H9 (cell line): Measurements from ENCODE around the gene PAFAH1B1. TPM values are rescaled to one million over a fixed set of nuclear protein-coding genes. Genes with fewer than 3 reads are reported as not detected.

ENCODE experiments used
- DNase-seq: peaks from one replicate; pipeline ENCODE4 v3.0.0-alpha.2; 2017
- H2AFZ ChIP-seq: one replicate; pipeline ENCODE4 v1.6.1; 2013; ENCODE audit warnings: mild to moderate bottlenecking, low read length, control low read depth, moderate library complexity
- H2AK5ac ChIP-seq: 2 replicates; pipeline ENCODE4 v1.6.1; 2013; ENCODE audit warnings: low read length, control low read depth, mixed read lengths; ENCODE audit not compliant: insufficient read length
- H2BK120ac ChIP-seq: one replicate; pipeline ENCODE4 v1.6.1; 2013; ENCODE audit warnings: low read depth, mild to moderate bottlenecking, low read length, control low read depth, inconsistent platforms; ENCODE audit not compliant: poor library complexity, severe bottlenecking
- H2BK12ac ChIP-seq: 2 replicates; pipeline ENCODE4 v1.6.1; 2013; ENCODE audit warnings: low read length, control low read depth, mixed read lengths, low read depth; ENCODE audit not compliant: insufficient read length
- H2BK15ac ChIP-seq: 2 replicates; pipeline ENCODE4 v1.6.1; 2013; ENCODE audit warnings: low read depth, low read length, control low read depth
- H2BK20ac ChIP-seq: one replicate; pipeline ENCODE4 v1.6.1; 2013; ENCODE audit warnings: low read depth, mild to moderate bottlenecking, low read length, control low read depth, inconsistent platforms; ENCODE audit not compliant: poor library complexity, severe bottlenecking
- H2BK5ac ChIP-seq: 2 replicates; pipeline ENCODE4 v1.6.1; 2013; ENCODE audit warnings: low read length, control low read depth, mixed read lengths; ENCODE audit not compliant: insufficient read length
- H3K14ac ChIP-seq: 2 replicates; pipeline ENCODE4 v1.6.1; 2013; ENCODE audit warnings: low read length, control low read depth; ENCODE audit not compliant: insufficient read depth
- H3K18ac ChIP-seq: 2 replicates; pipeline ENCODE4 v1.6.1; 2013; ENCODE audit warnings: low read depth, mild to moderate bottlenecking, mixed read lengths, low read length, control low read depth; ENCODE audit not compliant: insufficient read length
- H3K23ac ChIP-seq: 2 replicates; pipeline ENCODE4 v1.6.1; 2013; ENCODE audit warnings: low read length, control low read depth, mixed read lengths, low read depth; ENCODE audit not compliant: insufficient read length
- H3K23me2 ChIP-seq: 2 replicates; pipeline ENCODE4 v1.6.1; 2013; ENCODE audit warnings: low read depth, mild to moderate bottlenecking, mixed read lengths, low read length, control low read depth; ENCODE audit not compliant: insufficient read length, poor library complexity, severe bottlenecking
- H3K27ac ChIP-seq: 2 replicates; pipeline ENCODE4 v1.5.1; 2013; ENCODE audit warnings: low read length, control low read depth, mixed read lengths, low read depth; ENCODE audit not compliant: insufficient read length
- H3K27me3 ChIP-seq: 2 replicates; pipeline ENCODE4 v1.6.1; 2013; ENCODE audit warnings: low read length, control low read depth, inconsistent platforms; ENCODE audit not compliant: insufficient read depth
- H3K4ac ChIP-seq: 2 replicates; pipeline ENCODE4 v1.6.1; 2013; ENCODE audit warnings: low read depth, mild to moderate bottlenecking, control low read depth, inconsistent platforms, low read length, moderate library complexity
- H3K4me1 ChIP-seq: 2 replicates; pipeline ENCODE4 v1.6.1; 2013; ENCODE audit warnings: low read length, control low read depth, inconsistent platforms; ENCODE audit not compliant: insufficient read depth
- H3K4me2 ChIP-seq: 2 replicates; pipeline ENCODE4 v1.6.1; 2013; ENCODE audit warnings: low read length, control low read depth, mixed read lengths; ENCODE audit not compliant: insufficient read length, insufficient read depth
- H3K56ac ChIP-seq: 2 replicates; pipeline ENCODE4 v1.6.1; 2013; ENCODE audit warnings: low read depth, mild to moderate bottlenecking, mixed read lengths, low read length, control low read depth; ENCODE audit not compliant: insufficient read length
- H3K79me1 ChIP-seq: 2 replicates; pipeline ENCODE4 v1.6.1; 2013; ENCODE audit warnings: low read depth, mild to moderate bottlenecking, moderate library complexity, low read length, control low read depth, inconsistent platforms; ENCODE audit not compliant: insufficient read depth, poor library complexity, severe bottlenecking
- H3K79me2 ChIP-seq: 2 replicates; pipeline ENCODE4 v1.6.1; 2013; ENCODE audit warnings: low read length, control low read depth, inconsistent platforms; ENCODE audit not compliant: insufficient read depth
- H3K9ac ChIP-seq: 2 replicates; pipeline ENCODE4 v1.6.1; 2013; ENCODE audit warnings: low read length, control low read depth, mixed read lengths; ENCODE audit not compliant: insufficient read length; ENCODE audit errors: extremely low read depth
- H3K9me3 ChIP-seq: one replicate; pipeline ENCODE4 v1.6.1; 2013; ENCODE audit warnings: low read depth, low read length, inconsistent platforms; ENCODE audit not compliant: control insufficient read depth
- H3T11ph ChIP-seq: one replicate; pipeline ENCODE4 v1.6.1; 2013; ENCODE audit warnings: mild to moderate bottlenecking, low read length, control low read depth, inconsistent platforms
- H4K20me1 ChIP-seq: one replicate; pipeline ENCODE4 v1.6.1; 2013; ENCODE audit not compliant: control insufficient read depth, insufficient read length, insufficient read depth
- H4K5ac ChIP-seq: 2 replicates; pipeline ENCODE4 v1.6.1; 2013; ENCODE audit warnings: low read depth, mild to moderate bottlenecking, mixed read lengths, low read length, control low read depth; ENCODE audit not compliant: insufficient read length
- H4K8ac ChIP-seq: replicated peaks from 2 replicates; pipeline ENCODE4 v1.6.1; 2013; ENCODE audit warnings: low read length, control low read depth, mixed read lengths, low read depth; ENCODE audit not compliant: insufficient read length
- H4K91ac ChIP-seq: 2 replicates; pipeline ENCODE4 v1.6.1; 2013; ENCODE audit warnings: low read depth, mild to moderate bottlenecking, moderate library complexity, mixed read lengths, low read length, control low read depth; ENCODE audit not compliant: insufficient read length
- H3K27ac Mint-ChIP-seq, 3 experiments: 2 replicates in 2 of 3; 3 replicates in 1 of 3; pipeline ENCODE4 v1.8.0; 2020 to 2021; ENCODE audit warnings: mixed read lengths in 3 of 3, mild to moderate bottlenecking in 1 of 3, moderate library complexity in 1 of 3
- H3K27me3 Mint-ChIP-seq: 2 replicates; pipeline ENCODE4 v1.8.0; 2021; ENCODE audit warnings: low read depth, mild to moderate bottlenecking, moderate library complexity, mixed read lengths
- H3K36me3 Mint-ChIP-seq, 3 experiments: 2 replicates in 2 of 3; 3 replicates in 1 of 3; pipeline ENCODE4 v1.8.0; 2020 to 2021; ENCODE audit warnings: low read depth in 3 of 3, mixed read lengths in 3 of 3; ENCODE audit not compliant: insufficient read depth in 1 of 3
- H3K4me1 Mint-ChIP-seq, 2 experiments: 2 replicates each; pipeline ENCODE4 v1.8.0; 2020; ENCODE audit warnings: mixed read lengths in 2 of 2
- H3K4me3 Mint-ChIP-seq, 2 experiments: 2 replicates in 1 of 2; 3 replicates in 1 of 2; pipeline ENCODE4 v1.8.0; 2020 to 2021; ENCODE audit warnings: mild to moderate bottlenecking in 2 of 2, mixed read lengths in 2 of 2, moderate library complexity in 1 of 2
- H3K9me3 Mint-ChIP-seq, 2 experiments: 2 replicates in 1 of 2; 3 replicates in 1 of 2; pipeline ENCODE4 v1.8.0; 2020; ENCODE audit warnings: mild to moderate bottlenecking in 2 of 2, mixed read lengths in 2 of 2, moderate library complexity in 1 of 2
- WGBS: extraction: QIAGEN DNeasy Blood & Tissue Kit; methylation state at CpG from one replicate; pipeline ENCODE4 v1.1.7; 2013; ENCODE audit warnings: missing lambda C conversion rate, low lambda C conversion rate, mixed read lengths; ENCODE audit not compliant: insufficient read length; ENCODE audit errors: extremely low coverage; 5-methylcytosine and 5-hydroxymethylcytosine counted together
- total RNA-seq: library from RNA; stranded (reverse); gene quantifications from 2 replicates; pipeline ENCODE4 v1.2.1, GENCODE V29; 2021
- TF ChIP-seq, protein P1 (sequence below): fragments of 200-600 bp; sonication (generic); conservative IDR thresholded peaks from 3 replicates; pipeline ENCODE4 v1.8.0; 2021; ENCODE audit warnings: antibody characterized with exemption, mild to moderate bottlenecking

Gene PAFAH1B1
- total RNA-seq, 1 experiment from 2014 or later: 134 TPM

DNA sequence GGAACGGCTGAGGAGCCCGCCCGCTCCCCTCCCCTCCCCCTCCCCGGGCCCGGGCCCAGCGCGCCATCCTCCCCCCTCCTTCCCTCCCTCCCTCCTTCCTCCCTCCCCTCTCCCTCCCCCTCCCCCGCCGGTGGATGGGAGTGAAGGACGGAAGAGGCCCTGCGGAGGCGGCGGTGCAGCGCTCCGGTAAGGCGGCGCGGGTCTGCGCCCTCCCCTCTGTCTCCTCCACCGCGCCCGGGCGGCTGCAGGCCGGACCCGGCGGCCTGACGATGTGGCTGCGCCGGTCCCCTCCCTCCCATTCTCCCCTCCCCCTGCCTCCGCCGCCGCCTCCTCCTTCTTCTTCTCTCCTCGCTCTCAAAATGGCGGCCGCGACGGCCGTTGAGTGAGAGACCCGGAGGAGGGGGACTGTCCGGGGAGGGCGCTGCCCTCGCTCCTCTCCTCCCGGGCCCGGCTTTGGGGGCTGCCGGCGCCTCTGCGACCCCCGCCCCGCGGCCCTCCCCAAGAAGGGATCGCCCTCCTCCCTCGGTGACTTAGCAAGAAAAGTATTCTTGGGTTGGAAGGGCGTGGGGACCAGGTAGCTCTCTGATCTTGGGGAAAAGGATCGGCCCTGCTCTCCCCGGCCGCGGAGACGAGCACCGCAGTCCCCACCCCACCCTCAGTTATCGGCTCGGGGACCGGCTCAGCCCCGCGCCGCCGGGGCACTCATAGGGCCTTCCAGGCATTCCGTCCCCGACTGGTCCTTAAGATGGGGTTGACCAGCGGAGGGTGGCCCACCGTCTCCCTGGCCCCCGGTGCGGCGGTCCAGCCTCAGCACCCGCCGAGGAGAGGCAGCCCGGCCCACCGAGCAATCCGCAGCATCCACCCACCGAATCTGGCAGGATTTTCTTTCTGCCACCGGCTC is 617 bp downstream of the PAFAH1B1 start:
- no peaks in the 10 kb centered on the region for H3K9me3 ChIP-seq
- peaks cover under 1% of the 10 kb centered on the region for H3K79me1 ChIP-seq
- no peaks in the 10 kb centered on the region for H3K27me3 ChIP-seq
- H3K79me2 ChIP-seq: peaks cover 34% of the 10 kb centered on the region; the same call in 1 of the 2 replicates
- H2BK12ac ChIP-seq: peak overlapping the region; percentile 51
- H4K20me1 ChIP-seq: no peaks in the 10 kb centered on the region
- peak overlapping the region; percentile 78 for H3K4ac ChIP-seq
- no peaks in the 10 kb centered on the region for H3K4me1 ChIP-seq
- no peak overlapping the region for H3K23ac ChIP-seq
- peak overlapping the region; percentile 99 for H3K4me2 ChIP-seq
- whole genome bisulfite sequencing: no CpG with 5 or more reads among the region's 80 CpGs
- no peak overlapping the region for H4K91ac ChIP-seq
- H3K4me1 Mint-ChIP-seq: peaks cover 28 to 35% of the 10 kb centered on the region in 2 experiments
- no peak overlapping the region for H4K5ac ChIP-seq
- H3K27ac ChIP-seq: peak overlapping the region; percentile 23
- no peak overlapping the region for H2AK5ac ChIP-seq
- peak overlapping the region; percentile 72 for H3K9ac ChIP-seq
- peak overlapping the region; percentile 85 for H2BK5ac ChIP-seq
- H3K9me3 Mint-ChIP-seq: no peaks in the 10 kb centered on the region
- H2AFZ ChIP-seq: no peak overlapping the region
- peak overlapping the region; percentile 87 to 96 for H3K4me3 Mint-ChIP-seq
- no peaks in the 10 kb centered on the region for H3K27me3 Mint-ChIP-seq
- H3K23me2 ChIP-seq: peaks cover 12% of the 10 kb centered on the region
- no peak overlapping the region for H4K8ac ChIP-seq
- TF ChIP-seq, protein P1, sequence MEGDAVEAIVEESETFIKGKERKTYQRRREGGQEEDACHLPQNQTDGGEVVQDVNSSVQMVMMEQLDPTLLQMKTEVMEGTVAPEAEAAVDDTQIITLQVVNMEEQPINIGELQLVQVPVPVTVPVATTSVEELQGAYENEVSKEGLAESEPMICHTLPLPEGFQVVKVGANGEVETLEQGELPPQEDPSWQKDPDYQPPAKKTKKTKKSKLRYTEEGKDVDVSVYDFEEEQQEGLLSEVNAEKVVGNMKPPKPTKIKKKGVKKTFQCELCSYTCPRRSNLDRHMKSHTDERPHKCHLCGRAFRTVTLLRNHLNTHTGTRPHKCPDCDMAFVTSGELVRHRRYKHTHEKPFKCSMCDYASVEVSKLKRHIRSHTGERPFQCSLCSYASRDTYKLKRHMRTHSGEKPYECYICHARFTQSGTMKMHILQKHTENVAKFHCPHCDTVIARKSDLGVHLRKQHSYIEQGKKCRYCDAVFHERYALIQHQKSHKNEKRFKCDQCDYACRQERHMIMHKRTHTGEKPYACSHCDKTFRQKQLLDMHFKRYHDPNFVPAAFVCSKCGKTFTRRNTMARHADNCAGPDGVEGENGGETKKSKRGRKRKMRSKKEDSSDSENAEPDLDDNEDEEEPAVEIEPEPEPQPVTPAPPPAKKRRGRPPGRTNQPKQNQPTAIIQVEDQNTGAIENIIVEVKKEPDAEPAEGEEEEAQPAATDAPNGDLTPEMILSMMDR: no peak
- no peak overlapping the region for H2BK120ac ChIP-seq
- H3K36me3 Mint-ChIP-seq: no peaks in the 10 kb centered on the region
- no peak overlapping the region for H3T11ph ChIP-seq
- no peak overlapping the region for H2BK15ac ChIP-seq
- peak; percentile 87 for DNase-seq
- no peak overlapping the region for H3K56ac ChIP-seq
- H3K18ac ChIP-seq: peak overlapping the region; percentile 97
- H3K14ac ChIP-seq: peak overlapping the region; percentile 97
- H3K27ac Mint-ChIP-seq: peak overlapping the region; percentile 79 to 97 (median 88); a peak in 6 of 7 replicates
- no peak overlapping the region for H2BK20ac ChIP-seq
